Right ventricle myocardium superior (tissue), 1 donor: ENCODE measurements around the gene SERINC2. TPM values are rescaled to one million over a fixed set of nuclear protein-coding genes. Genes with fewer than 3 reads are reported as not detected.
A peak's percentile ranks its signal among the peaks of the same experiment; 100 is the strongest.
"Not testable (repeated sequence)": the region's sequence is repeated elsewhere in the genome, so short reads cannot be mapped to it uniquely, and the experiment has no call there.

Source experiments
- ATAC-seq: fragments of 200-7000 bp; cut with Tn5 transposase; one replicate; pipeline ENCODE4 v1.9.1; 2020; ENCODE audit warnings: mild to moderate bottlenecking; ENCODE audit not compliant: poor library complexity
- DNase-seq: peaks from one replicate; pipeline ENCODE4 v3.0.0-alpha.2; 2020
- intact Hi-C: fragments of 100-400 bp; cut with DNase I; formaldehyde crosslinking; loops from one replicate; pipeline ENCODE4 v1.11.2; 2022
- total RNA-seq: library from RNA; stranded (reverse); fragmentation: NEBNext Ultra II Directional; extraction: Animal tissue kit (Norgen Biotek cat#: 25700); gene quantifications from one replicate; pipeline ENCODE4 v1.2.1, GENCODE V29; 2021
- donor health status: DM: no; HTN: yes; CAD: no; lungs with severe emphysema.

Gene SERINC2
- total RNA-seq, 1 donor from 2014 or later, result 1.5 TPM

- DNase-seq, ATAC-seq, intact Hi-C loops: not testable (repeated sequence)
These were observed 61.6 kb downstream of the SERINC2 start for GRCh38 chr1:31474567-31474966.

DNA sequence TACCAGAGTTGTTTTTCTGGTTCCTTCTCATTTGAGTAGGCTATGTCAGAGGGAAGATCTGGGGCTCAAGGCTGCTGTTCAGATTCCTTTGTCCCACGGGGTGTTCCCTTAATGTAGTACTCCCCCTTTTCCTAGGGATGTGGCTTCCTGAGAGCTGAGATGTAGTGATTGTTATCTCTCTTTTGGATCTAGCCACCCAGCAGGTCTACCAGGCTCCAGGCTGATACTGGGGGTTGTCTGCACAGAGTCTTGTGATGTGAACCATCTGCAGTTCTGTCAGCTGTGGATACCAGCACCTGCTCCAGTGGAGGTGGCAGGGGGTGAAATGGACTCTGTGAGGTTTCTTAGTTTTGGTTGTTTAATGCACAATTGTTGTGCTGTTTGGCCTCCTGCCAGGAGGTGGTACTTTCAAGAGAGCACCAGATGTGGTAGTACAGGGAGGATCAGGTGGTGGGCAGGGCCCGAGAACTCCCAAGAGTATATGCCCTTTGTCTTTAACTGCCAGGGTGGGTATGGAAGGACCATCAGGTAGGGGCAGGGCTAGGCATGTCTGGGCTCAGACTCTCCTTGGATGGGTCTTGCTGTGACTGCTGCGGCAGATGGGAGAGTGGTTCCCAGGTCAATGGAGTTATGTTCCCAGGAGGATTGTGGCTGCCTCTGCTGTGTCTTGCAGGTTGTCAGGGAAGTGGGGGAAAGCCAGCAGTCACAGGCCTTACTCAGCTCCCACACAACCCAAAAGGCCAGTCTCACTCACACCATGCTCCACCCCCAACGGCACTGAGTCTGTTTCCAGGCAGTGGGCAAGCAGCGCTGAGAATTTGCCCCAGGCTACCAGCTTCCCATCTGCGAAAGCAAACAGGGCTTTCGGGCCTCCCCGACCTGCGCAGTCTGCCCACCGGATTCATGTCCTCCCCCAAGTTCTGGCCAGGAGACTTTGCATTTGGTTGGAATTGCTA, 64.2 kb downstream of the SERINC2 start:
- no peak for DNase-seq
- intact Hi-C loops, result no loop called here
- ATAC-seq, result no peak

DNA sequence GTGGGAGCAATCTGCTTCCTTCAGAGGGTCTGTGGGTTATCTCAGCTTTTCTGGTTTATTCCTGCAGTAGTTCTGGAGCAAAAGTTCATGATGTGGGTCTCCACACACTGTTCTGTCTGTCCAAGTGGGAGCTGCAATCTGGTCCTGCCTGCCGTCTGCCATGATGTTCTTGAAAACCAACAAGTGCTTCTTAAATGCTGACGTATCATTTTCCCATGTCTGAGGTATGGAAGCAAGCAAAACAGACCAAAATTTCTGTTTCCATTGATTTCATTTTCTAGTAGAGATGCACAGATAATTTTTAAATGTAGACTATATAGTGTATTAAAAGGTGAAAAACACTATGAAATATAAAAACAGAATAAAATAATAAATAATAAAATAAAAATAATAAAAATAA, 65.2 kb downstream of the SERINC2 start:
- intact Hi-C loops, result no loop called here
- no peak for ATAC-seq
- no peak for DNase-seq

GRCh38 chr1:31479811-31480210, 66.8 kb downstream of the SERINC2 start:
- intact Hi-C loops, result no loop called here
- ATAC-seq (no peak), DNase-seq (no peak)

- ATAC-seq, intact Hi-C loops, DNase-seq: not testable (repeated sequence)
These were observed 67.4 kb downstream of the SERINC2 start for GRCh38 chr1:31480426-31480825.

DNA sequence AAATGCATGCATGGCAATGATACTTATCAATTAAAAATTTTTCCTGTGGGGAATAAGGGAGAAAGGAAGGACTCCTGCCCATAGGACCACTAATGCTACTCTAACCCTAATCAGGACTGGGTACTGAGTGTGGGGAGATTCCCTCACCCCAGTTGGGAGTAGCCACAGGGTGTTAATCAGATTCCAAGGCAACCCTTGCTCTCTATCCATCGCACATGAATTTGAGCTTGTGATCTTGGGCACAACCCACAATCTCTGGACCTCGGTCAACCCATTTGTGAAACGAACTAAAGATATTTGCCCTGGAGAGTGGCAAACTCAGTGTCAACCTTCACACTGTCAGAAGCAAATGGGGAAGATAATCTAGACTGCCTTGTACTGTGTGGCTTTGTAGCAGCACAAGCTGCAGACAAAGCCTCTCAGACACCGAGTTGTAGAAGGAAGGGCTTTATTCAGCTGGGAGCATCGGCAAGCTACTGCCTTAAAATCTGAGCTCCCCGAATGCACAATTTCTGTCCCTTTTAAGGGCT, 69.5 kb downstream of the SERINC2 start:
- DNase-seq (no peak), ATAC-seq (no peak)
- intact Hi-C loops, result no loop called here

DNA sequence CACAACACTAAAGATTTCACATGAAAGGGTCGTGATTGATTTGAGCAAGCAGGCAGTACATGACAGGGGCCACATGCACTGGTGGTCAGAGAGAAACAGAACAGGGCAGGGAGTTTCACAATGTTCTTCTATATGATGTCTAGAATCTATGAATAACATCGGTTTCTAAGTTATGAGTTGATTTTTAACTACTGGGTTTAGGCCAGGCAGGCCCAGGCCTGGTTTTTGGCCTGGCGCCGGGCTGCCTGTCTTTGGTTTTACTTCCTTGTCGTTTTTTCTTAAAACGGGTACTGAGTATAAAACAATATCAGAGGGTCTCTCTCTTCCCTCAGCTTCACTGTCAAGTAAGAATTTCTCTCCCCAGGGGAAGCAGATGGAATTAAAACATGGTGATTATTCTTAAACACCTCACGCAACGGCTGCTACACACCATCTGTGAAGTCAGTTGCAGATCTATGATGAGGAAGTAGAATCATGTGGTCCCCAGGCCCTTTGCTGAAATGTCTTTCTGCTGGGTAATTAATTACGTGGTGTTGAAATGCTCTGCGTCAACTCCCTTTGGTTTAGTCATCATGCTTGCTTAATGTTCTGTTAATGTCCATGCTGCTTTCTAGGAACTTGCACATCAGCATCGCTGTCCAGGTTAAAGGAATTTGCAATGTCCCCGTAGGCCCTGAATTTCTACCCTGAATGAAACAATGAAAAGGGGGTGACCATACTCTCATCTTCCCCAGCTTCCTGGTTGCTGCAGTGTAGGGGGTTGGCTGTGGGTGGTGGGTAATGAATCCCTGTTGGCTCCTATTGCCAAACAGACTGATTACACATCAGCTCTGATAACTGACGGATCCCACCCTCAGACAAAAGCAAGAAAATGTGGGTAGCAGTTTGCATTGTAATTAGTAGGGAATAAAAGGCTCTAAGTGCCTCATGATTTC, 70.3 kb downstream of the SERINC2 start:
- intact Hi-C loops, result no loop called here
- DNase-seq (no peak), ATAC-seq (peak; percentile 68)

Other genes starting within 250 kb of the SERINC2 start
- gene NKAIN1, start 173.3 kb upstream of the SERINC2 start, total RNA-seq, result not detected
- 18.1 TPM for gene SNRNP40, start 116.4 kb upstream of the SERINC2 start, total RNA-seq
- gene ZCCHC17, start 116.2 kb upstream of the SERINC2 start, total RNA-seq, result 9.7 TPM
- 4,881 TPM for gene FABP3, start 40.1 kb upstream of the SERINC2 start, total RNA-seq
- 268 TPM for gene TINAGL1, start 163.3 kb downstream of the SERINC2 start, total RNA-seq
- gene HCRTR1, start 204.5 kb downstream of the SERINC2 start, total RNA-seq, result 0.46 TPM
- 31.1 TPM for gene PEF1, start 231.7 kb downstream of the SERINC2 start, total RNA-seq